HG02798 (cell line): ENCODE measurements around the gene WDR82.

ENCODE experiments used
- ATAC-seq: cut with Tn5 transposase; IDR thresholded peaks from one replicate; pipeline ENCODE4 v1.9.1; 2021; ENCODE audit warnings: mild to moderate bottlenecking; ENCODE audit not compliant: unreplicated experiment, poor library complexity

The WDR82 gene

GRCh38 chr3:52228266-52228665 is 50.2 kb downstream of the WDR82 start:
- ATAC-seq, result no peak

GRCh38 chr3:52227766-52228165 is 50.7 kb downstream of the WDR82 start:
- ATAC-seq, result no peak

- ATAC-seq, result no peak
These were observed 51.3 kb downstream of the WDR82 start for GRCh38 chr3:52227117-52227516.

- peak; percentile 17 for ATAC-seq
These were observed 52.1 kb downstream of the WDR82 start for GRCh38 chr3:52226229-52226817.

GRCh38 chr3:52225452-52226228 is 52.8 kb downstream of the WDR82 start, which contains the start of gene TLR9:
TSS of gene TLR9 (minus strand) at chr3:52225645. CDS start at chr3:52225529, 116 bp downstream.
- peak; percentile 79 for ATAC-seq

GRCh38 chr3:52223449-52224408 is 54.7 kb downstream of the WDR82 start:
- ATAC-seq, result no peak

- ATAC-seq, result no peak
These were observed 55.9 kb downstream of the WDR82 start for GRCh38 chr3:52222319-52223221.

GRCh38 chr3:52221563-52222318 is 56.7 kb downstream of the WDR82 start:
- no peak for ATAC-seq

GRCh38 chr3:52221141-52221562 is 57.3 kb downstream of the WDR82 start:
- no peak for ATAC-seq

GRCh38 chr3:52220380-52221026 is 57.9 kb downstream of the WDR82 start:
- ATAC-seq, result peak; percentile 61

- no peak for ATAC-seq
These were observed 59.4 kb downstream of the WDR82 start for GRCh38 chr3:52218937-52219650.

- ATAC-seq, result no peak
These were observed 60.0 kb downstream of the WDR82 start for GRCh38 chr3:52218454-52218853.

- ATAC-seq, result no peak
These were observed 60.4 kb downstream of the WDR82 start for GRCh38 chr3:52218026-52218425.

- no peak for ATAC-seq
These were observed 61.0 kb downstream of the WDR82 start for GRCh38 chr3:52217409-52217805.

- ATAC-seq, result no peak
These were observed 61.7 kb downstream of the WDR82 start for GRCh38 chr3:52216585-52217408.

- ATAC-seq, result no peak
These were observed 63.1 kb downstream of the WDR82 start for GRCh38 chr3:52215351-52215750.

- no peak for ATAC-seq
These were observed 64.5 kb downstream of the WDR82 start for GRCh38 chr3:52213901-52214300.
